Pancreas (tissue), 10 donors: Measurements from ENCODE around the gene ZNF212. TPM values are rescaled to one million over a fixed set of nuclear protein-coding genes. Genes with fewer than 3 reads are reported as not detected.
"Not testable (repeated sequence)": the region's sequence is repeated elsewhere in the genome, so short reads cannot be mapped to it uniquely, and the experiment has no call there.

ENCODE experiments used
- ATAC-seq, 4 donors: fragments of 200-7000 bp; cut with Tn5 transposase; one replicate each; pipeline versions ENCODE4 v1.8.0 to v1.9.1; 2020; ENCODE audit warnings: mild to moderate bottlenecking in 4 of 4, moderate library complexity in 4 of 4
- DNase-seq, 6 donors: peaks; one replicate each; pipeline ENCODE4 v3.0.0-alpha.2; 2020
- FAIRE-seq: peaks from 2 replicates; lab custom pipeline; 2012; peaks lifted over from hg19 to GRCh38; lab: Jason Lieb, UNC
- H3K27ac ChIP-seq, 4 donors: fragments of 200-600 bp; sonication (generic); 1 replicate in 3 of 4; 2 replicates in 1 of 4; pipeline versions ENCODE4 v1.5.0 to v1.8.0; 2020
- H3K27me3 ChIP-seq, 4 donors: fragments of 200-600 bp; one replicate each; pipeline ENCODE4 v1.8.0; 2021
- H3K36me3 ChIP-seq, 3 donors: fragments of 200-600 bp; sonication (generic) in 1 of 3; one replicate each; pipeline versions ENCODE4 v1.5.0 to v1.8.0; 2020 to 2021
- H3K4me1 ChIP-seq, 3 donors: fragments of 200-600 bp; one replicate each; pipeline ENCODE4 v1.8.0; 2021
- H3K4me3 ChIP-seq, 4 donors: fragments of 200-600 bp; sonication (generic) in 2 of 4; one replicate each; pipeline versions ENCODE4 v1.5.0 to v1.8.0; 2020 to 2021
- H3K9me3 ChIP-seq, 4 donors: fragments of 200-600 bp; one replicate each; pipeline ENCODE4 v1.8.0; 2021
- CTCF ChIP-seq, 4 donors: fragments of 200-600 bp; sonication (generic) in 3 of 4; IDR thresholded peaks; one replicate each; pipeline versions ENCODE4 v1.5.0 to v1.8.0; 2021; ENCODE audit warnings: antibody characterized with exemption in 4 of 4
- WGBS, 2 donors: extraction: QIAGEN DNeasy Blood & Tissue Kit; methylation state at CpG; one replicate each; pipeline ENCODE4 v1.1.7; 2013; 5-methylcytosine and 5-hydroxymethylcytosine counted together
- intact Hi-C, 3 donors: fragments of 100-400 bp; cut with DNase I; formaldehyde crosslinking; loops; one replicate each; pipeline versions ENCODE4 v1.11.1 to v1.14.2; 2022
- polyA plus RNA-seq, 2 donors: library from polyadenylated mRNA; stranded (reverse); fragments of 200-250 nt; gene quantifications; one replicate each; pipeline ENCODE4 v1.2.3, GENCODE V29; 2013
- total RNA-seq, 6 donors: library from RNA; stranded (reverse); fragmentation: NEBNext Ultra II Directional in 4 of 6; extraction: Animal tissue kit (Norgen Biotek cat#: 25700) in 4 of 6; gene quantifications; one replicate each; pipeline versions ENCODE4 v1.2.1 to v1.2.4, GENCODE V29; 2021 to 2023
- donor health status: healthy with polysubstance abuse.
- donor health status: DM: no; HTN: no; CAD: no; lungs with moderate emphysema.
- donor health status: DM: no; HTN: no; CAD: no.
- donor health status: control.
- donor health status: control.
- donor health status: Bipolar disorder and iron deficiency.
- donor health status: DM: yes; HTN: yes; CAD: no.
- donor health status: DM: no; HTN: no; CAD: no.
- donor health status: DM: no; HTN: no; CAD: no.
- donor health status: DM: yes; HTN: yes; CAD: no.

The ZNF212 gene
- total and polyA plus RNA-seq, 8 donors: 3.7 to 13.7 (median 5.5) TPM

GRCh38 chr7:149261829-149262617 lies 22.6 kb downstream of the ZNF212 start, which contains the start of gene ZNF783:
Gene ZNF783, plus strand, starts transcription at chr7:149262196. Its CDS starts 138 bp downstream, at chr7:149262334.
- peak; percentile 81 to 95 (median 90) for TF ChIP-seq CTCF (IDR thresholded peaks at IDR 0.05)
- DNase-seq (peak; percentile 80 to 93 (median 86)), ATAC-seq (peak; percentile 94 to 96 (median 96)), FAIRE-seq (no peak)
- WGBS, 2 donors: 2% methylated on average over 46 to 115 of the region's 115 CpGs
- H3K27ac ChIP-seq: peak within 1 kb of the TSS; percentile 55 to 81 (median 80)
- H3K4me1 ChIP-seq: peaks cover 0 to 5% (median 3%) of the 10 kb centered on the region in 3 donors
- peak within 1 kb of the TSS; percentile 53 to 64 (median 61) for H3K4me3 ChIP-seq
- intact Hi-C loops: no loop called here
- H3K36me3 ChIP-seq: peaks cover 0 to 7% (median 0%) of the 10 kb centered on the region in 3 donors
- H3K9me3 ChIP-seq: no peaks in the 10 kb centered on the region
- no peaks in the 10 kb centered on the region for H3K27me3 ChIP-seq

- no peak for ATAC-seq
- Histone ChIP-seq H3K27ac (no peak overlapping the region), H3K9me3 (no peaks in the 10 kb centered on the region), H3K4me1 (peaks cover 0 to 5% (median 0%) of the 10 kb centered on the region in 3 donors), H3K4me3 (no peak overlapping the region), H3K36me3 (peaks cover 0 to 13% (median 0%) of the 10 kb centered on the region in 3 donors), H3K27me3 (no peaks in the 10 kb centered on the region)
- intact Hi-C loops: no loop called here
- peak in 1 of 6 donors; percentile 47 for DNase-seq
- FAIRE-seq: no peak
- no peak for TF ChIP-seq CTCF (IDR thresholded peaks at IDR 0.05)
- 93 to 97% methylated on average over 21 of the region's 21 CpGs for WGBS, 2 donors
Observed at GRCh38 chr7:149266451-149266850, 27.0 kb downstream of the ZNF212 start.

- Histone ChIP-seq H3K9me3 (no peaks in the 10 kb centered on the region), H3K4me1 (peaks cover 0 to 2% (median 0%) of the 10 kb centered on the region in 3 donors), H3K27me3 (no peaks in the 10 kb centered on the region), H3K4me3 (no peak overlapping the region), H3K27ac (no peak overlapping the region), H3K36me3 (peaks cover 0 to 13% (median 0%) of the 10 kb centered on the region in 3 donors)
- WGBS, 2 donors: 95 to 99% methylated on average over 8 of the region's 8 CpGs
- no peak for ATAC-seq
- no peak for DNase-seq
- intact Hi-C loops: no loop called here
- TF ChIP-seq CTCF (IDR thresholded peaks at IDR 0.05): no peak
- FAIRE-seq: no peak
Observed at GRCh38 chr7:149267733-149268132, 28.3 kb downstream of the ZNF212 start.

- ATAC-seq, H3K27ac ChIP-seq, H3K9me3 ChIP-seq, intact Hi-C loops, H3K4me1 ChIP-seq, H3K4me3 ChIP-seq, FAIRE-seq, H3K27me3 ChIP-seq: not testable (repeated sequence)
- 98 to 99% methylated on average over 8 of the region's 8 CpGs for WGBS, 2 donors
- DNase-seq: peak in 1 of 6 donors; percentile 17
- H3K36me3 ChIP-seq: peaks cover 0 to 13% (median 3%) of the 10 kb centered on the region in 3 donors
Observed at GRCh38 chr7:149274424-149274823, 35.0 kb downstream of the ZNF212 start.

- no peak for FAIRE-seq
- Histone ChIP-seq H3K27me3 (no peaks in the 10 kb centered on the region), H3K4me3 (no peak overlapping the region), H3K27ac (no peak overlapping the region), H3K36me3 (peaks cover 0 to 13% (median 3%) of the 10 kb centered on the region in 3 donors), H3K9me3 (no peaks in the 10 kb centered on the region), H3K4me1 (no peaks in the 10 kb centered on the region)
- WGBS, 2 donors: 95 to 96% methylated on average over 9 of the region's 9 CpGs
- no peak for TF ChIP-seq CTCF (IDR thresholded peaks at IDR 0.05)
- ATAC-seq: no peak
- intact Hi-C loops: no loop called here
- DNase-seq: no peak
Observed at GRCh38 chr7:149277871-149278270, 38.4 kb downstream of the ZNF212 start.
